Loucy (cell line): ENCODE data around the gene HTR2C.

Experiments
- EZH2phosphoT487 ChIP-seq: fragments of 200-600 bp; IDR thresholded peaks from 2 replicates; pipeline ENCODE4 v1.6.1; 2018; ENCODE audit warnings: antibody characterized with exemption, mild to moderate bottlenecking, moderate library complexity, borderline replicate concordance
- TF ChIP-seq, protein P1 (sequence below): fragments of 200-600 bp; sonication (generic); conservative IDR thresholded peaks from 2 replicates; pipeline ENCODE4 v1.5.1; 2014; ENCODE audit warnings: mild to moderate bottlenecking, antibody characterized with exemption, low read length

DNA sequence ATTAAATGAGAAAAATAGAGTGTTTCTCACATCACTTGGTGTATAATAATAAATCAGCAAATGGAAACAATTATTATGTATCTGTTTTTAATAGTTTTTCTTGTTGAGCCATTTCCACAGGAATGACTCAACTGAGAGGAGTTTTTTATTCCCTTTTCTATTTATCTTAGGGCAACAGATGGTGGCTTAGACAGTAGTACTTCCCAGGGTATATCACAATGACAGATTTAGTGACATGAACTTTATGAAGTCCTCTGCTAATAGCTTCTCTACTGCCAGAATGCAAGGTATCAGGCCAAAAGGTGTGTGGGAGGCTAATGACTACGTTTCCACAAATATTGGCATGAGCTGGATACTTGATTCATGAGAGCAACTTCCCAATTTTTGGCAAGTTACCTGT, 126.7 kb downstream of the HTR2C start:
- TF ChIP-seq, protein P1, sequence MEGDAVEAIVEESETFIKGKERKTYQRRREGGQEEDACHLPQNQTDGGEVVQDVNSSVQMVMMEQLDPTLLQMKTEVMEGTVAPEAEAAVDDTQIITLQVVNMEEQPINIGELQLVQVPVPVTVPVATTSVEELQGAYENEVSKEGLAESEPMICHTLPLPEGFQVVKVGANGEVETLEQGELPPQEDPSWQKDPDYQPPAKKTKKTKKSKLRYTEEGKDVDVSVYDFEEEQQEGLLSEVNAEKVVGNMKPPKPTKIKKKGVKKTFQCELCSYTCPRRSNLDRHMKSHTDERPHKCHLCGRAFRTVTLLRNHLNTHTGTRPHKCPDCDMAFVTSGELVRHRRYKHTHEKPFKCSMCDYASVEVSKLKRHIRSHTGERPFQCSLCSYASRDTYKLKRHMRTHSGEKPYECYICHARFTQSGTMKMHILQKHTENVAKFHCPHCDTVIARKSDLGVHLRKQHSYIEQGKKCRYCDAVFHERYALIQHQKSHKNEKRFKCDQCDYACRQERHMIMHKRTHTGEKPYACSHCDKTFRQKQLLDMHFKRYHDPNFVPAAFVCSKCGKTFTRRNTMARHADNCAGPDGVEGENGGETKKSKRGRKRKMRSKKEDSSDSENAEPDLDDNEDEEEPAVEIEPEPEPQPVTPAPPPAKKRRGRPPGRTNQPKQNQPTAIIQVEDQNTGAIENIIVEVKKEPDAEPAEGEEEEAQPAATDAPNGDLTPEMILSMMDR, result no peak
- no peak for TF ChIP-seq EZH2phosphoT487
